CD4-positive, CD25-positive, alpha-beta regulatory T cell (primary cell): Measurements from ENCODE around the gene TBC1D20. TPM values are rescaled to one million over a fixed set of nuclear protein-coding genes. Genes with fewer than 3 reads are reported as not detected.
A peak's percentile ranks its signal among the peaks of the same experiment; 100 is the strongest.
"Not testable (repeated sequence)": the region's sequence is repeated elsewhere in the genome, so short reads cannot be mapped to it uniquely, and the experiment has no call there.

Experiments
- ATAC-seq, 2 donors: fragments of 150-1000 bp; cut with Tn5 transposase; one replicate each; pipeline ENCODE4 v1.10.0; 2021; ENCODE audit warnings: low read depth in 2 of 2, moderate number of reproducible peaks in 2 of 2, moderate library complexity in 1 of 2
- DNase-seq, 3 donors: peaks; one replicate each; pipeline versions ENCODE4 v3.0.0 to v3.0.0-alpha.2; 2012 to 2022; ENCODE audit warnings: mixed read lengths in 1 of 3
- H3K27ac ChIP-seq: one replicate; pipeline ENCODE4 v1.7.0; 2013; ENCODE audit warnings: mild to moderate bottlenecking, low read length; ENCODE audit not compliant: insufficient read depth, poor library complexity, severe bottlenecking
- H3K27me3 ChIP-seq: one replicate; pipeline ENCODE4 v1.7.0; 2013; ENCODE audit warnings: low read length; ENCODE audit not compliant: control insufficient read depth, insufficient read depth
- H3K36me3 ChIP-seq: one replicate; pipeline ENCODE4 v1.7.0; 2013; ENCODE audit warnings: mild to moderate bottlenecking, low read length, moderate library complexity; ENCODE audit not compliant: control insufficient read depth, insufficient read depth
- H3K4me1 ChIP-seq: 2 replicates; pipeline ENCODE4 v1.7.0; 2013; ENCODE audit warnings: mild to moderate bottlenecking, low read length; ENCODE audit not compliant: insufficient read depth, control insufficient read depth, poor library complexity, severe bottlenecking
- H3K4me3 ChIP-seq: one replicate; pipeline ENCODE4 v1.7.0; 2013; ENCODE audit warnings: low read depth, mild to moderate bottlenecking, low read length, moderate library complexity
- H3K9me3 ChIP-seq, 2 experiments: 1 replicate in 1 of 2; 2 replicates in 1 of 2; pipeline ENCODE4 v1.7.0; 2013; ENCODE audit warnings: low read length in 2 of 2, mild to moderate bottlenecking in 1 of 2, moderate library complexity in 1 of 2; ENCODE audit not compliant: control insufficient read depth in 2 of 2
- H3K27ac Mint-ChIP-seq, 3 donors: one replicate each; pipeline ENCODE4 v1.8.0; 2020 to 2022; ENCODE audit warnings: mild to moderate bottlenecking in 3 of 3, mixed read lengths in 3 of 3, moderate library complexity in 2 of 3
- H3K27me3 Mint-ChIP-seq: one replicate; pipeline ENCODE4 v1.8.0; 2022; ENCODE audit warnings: mild to moderate bottlenecking, mixed read lengths
- H3K36me3 Mint-ChIP-seq: one replicate; pipeline ENCODE4 v1.8.0; 2020; ENCODE audit warnings: mixed read lengths
- H3K4me1 Mint-ChIP-seq, 4 donors: one replicate each; pipeline ENCODE4 v1.8.0; 2020 to 2022; ENCODE audit warnings: mixed read lengths in 4 of 4, mild to moderate bottlenecking in 1 of 4
- H3K4me3 Mint-ChIP-seq, 4 donors: one replicate each; pipeline ENCODE4 v1.8.0; 2020 to 2022; ENCODE audit warnings: mild to moderate bottlenecking in 4 of 4, mixed read lengths in 4 of 4, moderate library complexity in 3 of 4
- H3K9me3 Mint-ChIP-seq, 7 donors: one replicate each; pipeline ENCODE4 v1.8.0; 2020 to 2022; ENCODE audit warnings: mixed read lengths in 7 of 7, mild to moderate bottlenecking in 3 of 7, moderate library complexity in 2 of 7
- polyA plus RNA-seq, 4 donors: library from polyadenylated mRNA; unstranded; fragments of 300-500 nt; fragmentation: Illumina TruSeq; gene quantifications; one replicate each; pipeline ENCODE4 v1.2.3, GENCODE V29; 2021
- total RNA-seq: library from RNA; stranded (reverse); gene quantifications from one replicate; pipeline ENCODE4 v1.2.3, GENCODE V29; 2022

The TBC1D20 gene
- total and polyA plus RNA-seq, 5 donors from 2014 or later, result 16.4 to 30.2 (median 18.9) TPM

DNA sequence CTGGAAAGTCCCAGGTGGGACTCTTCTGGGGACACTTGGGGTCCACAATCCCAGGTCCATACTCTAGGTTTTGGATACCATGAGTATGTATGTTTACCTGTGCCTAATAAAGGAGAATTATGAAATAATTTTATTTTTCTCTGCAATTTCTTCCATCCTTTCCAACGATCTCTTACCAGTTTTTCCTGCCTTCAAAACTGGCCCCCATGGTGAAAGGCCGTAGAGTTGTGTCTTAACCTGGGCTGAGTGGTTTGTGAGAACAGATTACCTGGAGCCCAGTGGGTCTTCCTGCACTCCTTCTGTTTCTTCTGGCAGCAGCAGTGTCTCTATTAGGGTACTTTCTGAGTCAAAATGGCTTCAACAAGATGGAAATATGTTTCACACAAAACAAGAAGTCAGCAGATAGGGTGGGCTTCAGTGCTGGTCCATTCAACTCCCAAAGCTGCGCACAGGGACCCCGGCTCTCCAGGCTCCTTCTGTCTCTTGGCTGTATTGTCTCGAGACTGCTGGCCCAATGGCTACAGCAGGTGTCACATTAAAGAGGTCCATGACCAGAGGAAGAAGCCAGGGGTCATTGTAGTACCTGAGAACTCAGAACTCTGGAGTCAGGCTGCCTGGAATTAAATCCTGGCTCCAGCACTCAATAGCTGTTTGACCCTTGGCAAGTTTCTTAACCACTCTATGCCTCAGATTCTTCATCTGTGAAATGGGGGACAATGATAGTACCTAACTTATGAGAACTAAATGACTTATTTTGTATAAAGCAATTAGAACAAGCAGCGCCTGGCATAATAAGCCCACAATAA is 64.7 kb downstream of the TBC1D20 start:
- no peaks in the 10 kb centered on the region for H3K9me3 ChIP-seq
- DNase-seq, result no peak
- no peak for ATAC-seq
- H3K4me3 ChIP-seq, result no peak overlapping the region
- H3K36me3 ChIP-seq, result peaks cover 48% of the 10 kb centered on the region
- Mint-ChIP-seq H3K4me1 (peaks cover 0 to 10% (median 8%) of the 10 kb centered on the region in 4 donors), H3K27ac (no peak overlapping the region), H3K4me3 (no peak overlapping the region), H3K27me3 (no peaks in the 10 kb centered on the region), H3K9me3 (no peaks in the 10 kb centered on the region), H3K36me3 (peaks cover 25% of the 10 kb centered on the region)
- peaks cover 10% of the 10 kb centered on the region for H3K4me1 ChIP-seq
- no peak overlapping the region for H3K27ac ChIP-seq
- H3K27me3 ChIP-seq, result no peaks in the 10 kb centered on the region

DNA sequence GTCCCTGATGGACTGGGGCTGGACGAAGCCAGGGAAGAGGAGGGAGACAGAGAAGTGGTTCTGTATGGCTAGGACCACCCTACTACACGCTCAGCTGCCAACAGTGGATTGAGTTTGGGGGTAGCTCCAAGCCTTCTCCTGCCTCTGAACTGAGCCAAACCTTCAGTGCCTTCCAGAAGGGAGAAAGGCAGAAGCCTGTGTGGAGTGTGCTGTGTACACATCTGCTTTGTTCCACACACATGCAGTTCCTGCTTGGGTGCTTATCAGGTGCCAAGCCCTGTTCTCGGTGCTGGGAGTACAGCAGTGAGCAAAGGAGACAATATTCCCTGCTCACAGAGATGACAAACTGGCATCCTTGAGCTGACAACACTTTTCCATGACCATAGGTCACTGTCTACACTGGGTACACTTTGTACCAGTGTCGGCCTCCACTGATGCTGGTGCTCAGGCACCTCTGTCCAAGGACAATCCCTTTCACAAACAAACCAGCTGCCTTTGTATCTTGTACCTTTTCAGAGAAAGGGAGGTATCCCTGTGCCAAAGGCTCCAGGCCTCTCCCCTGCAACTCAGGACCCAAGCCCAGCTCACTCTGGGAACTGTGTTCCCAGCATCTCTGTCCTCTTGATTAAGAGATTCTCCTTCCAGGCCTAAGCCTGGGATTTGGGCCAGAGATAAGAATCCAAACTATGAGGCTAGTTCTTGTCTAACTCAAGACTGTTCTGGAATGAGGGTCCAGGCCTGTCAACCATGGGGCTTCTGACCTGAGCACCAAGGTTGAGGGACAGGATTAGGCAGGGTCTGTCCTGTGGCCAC is 65.5 kb downstream of the TBC1D20 start:
- DNase-seq, result no peak
- H3K4me3 Mint-ChIP-seq, result no peak overlapping the region
- H3K9me3 Mint-ChIP-seq, result no peaks in the 10 kb centered on the region
- Histone ChIP-seq H3K27me3 (no peaks in the 10 kb centered on the region), H3K4me1 (peaks cover 3% of the 10 kb centered on the region), H3K4me3 (no peak overlapping the region), H3K36me3 (peaks cover 55% of the 10 kb centered on the region), H3K27ac (no peak overlapping the region), H3K9me3 (no peaks in the 10 kb centered on the region)
- peaks cover 28% of the 10 kb centered on the region for H3K36me3 Mint-ChIP-seq
- H3K27me3 Mint-ChIP-seq, result no peaks in the 10 kb centered on the region
- ATAC-seq, result no peak
- peaks cover 0 to 7% (median 3%) of the 10 kb centered on the region in 4 donors for H3K4me1 Mint-ChIP-seq
- no peak overlapping the region for H3K27ac Mint-ChIP-seq

DNA sequence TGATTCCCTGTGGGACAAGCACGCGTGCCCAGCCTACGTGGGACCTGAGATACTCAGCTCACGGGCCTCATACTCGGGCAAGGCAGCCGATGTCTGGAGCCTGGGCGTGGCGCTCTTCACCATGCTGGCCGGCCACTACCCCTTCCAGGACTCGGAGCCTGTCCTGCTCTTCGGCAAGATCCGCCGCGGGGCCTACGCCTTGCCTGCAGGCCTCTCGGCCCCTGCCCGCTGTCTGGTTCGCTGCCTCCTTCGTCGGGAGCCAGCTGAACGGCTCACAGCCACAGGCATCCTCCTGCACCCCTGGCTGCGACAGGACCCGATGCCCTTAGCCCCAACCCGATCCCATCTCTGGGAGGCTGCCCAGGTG is 66.1 kb downstream of the TBC1D20 start:
- no peaks in the 10 kb centered on the region for H3K27me3 Mint-ChIP-seq
- no peaks in the 10 kb centered on the region for H3K9me3 Mint-ChIP-seq
- H3K4me3 Mint-ChIP-seq, result no peak overlapping the region
- H3K27ac ChIP-seq, result no peak overlapping the region
- ATAC-seq (no peak), DNase-seq (no peak)
- H3K4me1 Mint-ChIP-seq, result peaks cover 0 to 5% (median 0%) of the 10 kb centered on the region in 4 donors
- peaks cover 34% of the 10 kb centered on the region for H3K36me3 Mint-ChIP-seq
- no peaks in the 10 kb centered on the region for H3K4me1 ChIP-seq
- no peak overlapping the region for H3K4me3 ChIP-seq
- no peaks in the 10 kb centered on the region for H3K27me3 ChIP-seq
- H3K36me3 ChIP-seq, result peaks cover 59% of the 10 kb centered on the region
- no peak overlapping the region for H3K27ac Mint-ChIP-seq
- H3K9me3 ChIP-seq, result no peaks in the 10 kb centered on the region

DNA sequence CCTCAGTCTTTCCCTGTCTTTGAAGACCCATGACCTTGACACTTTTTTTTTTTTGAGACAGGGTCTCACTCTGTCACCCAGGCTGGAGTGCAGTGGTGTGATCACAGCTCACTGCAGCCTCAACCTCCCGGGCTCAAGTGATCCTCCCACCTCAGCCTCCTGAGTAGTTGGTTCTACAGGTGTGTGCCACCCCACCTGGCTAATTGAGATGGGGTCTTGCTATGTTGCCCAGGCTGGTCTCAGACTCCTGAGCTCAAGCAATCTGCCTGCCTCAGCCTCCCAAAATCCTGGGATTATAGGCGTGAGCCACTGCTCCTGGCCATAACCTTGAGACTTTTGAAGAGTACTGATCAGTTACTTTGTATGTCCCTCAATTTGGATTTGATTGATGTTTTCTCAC is 69.0 kb downstream of the TBC1D20 start:
- H3K36me3 ChIP-seq, result peaks cover 84% of the 10 kb centered on the region
- not testable (repeated sequence) for ATAC-seq, H3K9me3 ChIP-seq, H3K27ac Mint-ChIP-seq, H3K9me3 Mint-ChIP-seq, H3K4me1 ChIP-seq, H3K4me1 Mint-ChIP-seq, DNase-seq, H3K27me3 ChIP-seq, H3K4me3 Mint-ChIP-seq, H3K4me3 ChIP-seq, H3K27me3 Mint-ChIP-seq, H3K27ac ChIP-seq
- peaks cover 45% of the 10 kb centered on the region for H3K36me3 Mint-ChIP-seq

DNA sequence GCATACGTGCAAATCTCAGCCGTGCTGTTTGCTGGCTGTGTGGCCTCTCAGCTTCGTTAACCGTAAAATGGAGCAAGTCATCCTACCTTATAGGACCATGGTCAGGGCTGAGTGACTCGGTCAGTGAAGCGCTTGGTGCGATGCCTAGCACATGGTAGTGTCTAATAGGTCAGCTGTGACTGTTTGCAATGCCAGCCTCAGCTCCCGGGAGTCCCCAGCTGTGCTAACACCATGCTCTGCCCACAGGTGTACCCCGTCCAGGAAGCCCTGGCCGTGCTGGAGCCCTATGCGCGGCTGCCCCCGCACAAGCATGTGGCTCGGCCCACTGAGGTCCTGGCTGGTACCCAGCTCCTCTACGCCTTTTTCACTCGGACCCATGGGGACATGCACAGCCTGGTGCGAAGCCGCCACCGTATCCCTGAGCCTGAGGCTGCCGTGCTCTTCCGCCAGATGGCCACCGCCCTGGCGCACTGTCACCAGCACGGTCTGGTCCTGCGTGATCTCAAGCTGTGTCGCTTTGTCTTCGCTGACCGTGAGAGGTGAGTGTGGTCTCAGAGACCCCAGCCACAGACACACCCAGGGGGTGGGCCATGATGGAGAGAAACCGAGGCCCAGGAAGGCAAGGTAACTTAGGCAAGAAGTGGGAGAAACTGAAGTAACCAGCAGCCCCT is 71.2 kb downstream of the TBC1D20 start:
- DNase-seq, result no peak
- H3K4me3 Mint-ChIP-seq, result no peak overlapping the region
- H3K27ac Mint-ChIP-seq, result no peak overlapping the region
- peaks cover 39% of the 10 kb centered on the region for H3K36me3 Mint-ChIP-seq
- Histone ChIP-seq H3K27ac (no peak overlapping the region), H3K4me1 (no peaks in the 10 kb centered on the region), H3K27me3 (no peaks in the 10 kb centered on the region), H3K9me3 (no peaks in the 10 kb centered on the region), H3K36me3 (peaks cover 73% of the 10 kb centered on the region), H3K4me3 (no peak overlapping the region)
- no peaks in the 10 kb centered on the region for H3K9me3 Mint-ChIP-seq
- H3K4me1 Mint-ChIP-seq, result peaks cover 0 to 2% (median under 1%) of the 10 kb centered on the region in 4 donors
- H3K27me3 Mint-ChIP-seq, result no peaks in the 10 kb centered on the region
- no peak for ATAC-seq

DNA sequence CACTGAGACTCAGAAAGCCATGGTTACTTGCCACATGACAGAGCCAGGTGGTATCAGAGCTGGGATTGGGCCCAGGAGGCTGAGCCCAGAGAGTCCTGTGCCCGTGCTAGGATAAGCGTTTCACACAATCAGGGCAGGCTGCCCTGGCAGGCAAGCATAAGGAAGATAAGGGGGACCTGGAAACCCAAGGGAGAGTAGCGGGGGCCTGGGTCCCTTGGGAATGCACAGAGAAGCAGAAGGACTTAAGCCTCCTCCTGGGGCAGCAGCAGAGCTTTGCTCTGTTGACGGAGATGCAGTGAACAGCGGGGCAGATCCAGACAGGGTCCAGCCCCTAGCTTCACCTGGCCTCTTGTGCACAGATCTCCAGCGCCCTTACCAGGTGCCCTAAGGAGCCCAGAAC is 73.1 kb downstream of the TBC1D20 start:
- H3K4me1 ChIP-seq, result no peaks in the 10 kb centered on the region
- H3K9me3 Mint-ChIP-seq, result no peaks in the 10 kb centered on the region
- ATAC-seq (no peak), DNase-seq (no peak)
- H3K4me3 Mint-ChIP-seq, result no peak overlapping the region
- H3K27ac ChIP-seq, result no peak overlapping the region
- H3K27me3 Mint-ChIP-seq, result no peaks in the 10 kb centered on the region
- H3K36me3 ChIP-seq, result peaks cover 55% of the 10 kb centered on the region
- no peak overlapping the region for H3K27ac Mint-ChIP-seq
- H3K4me3 ChIP-seq, result no peak overlapping the region
- H3K9me3 ChIP-seq, result no peaks in the 10 kb centered on the region
- H3K27me3 ChIP-seq, result no peaks in the 10 kb centered on the region
- peaks cover 4 to 9% (median 4%) of the 10 kb centered on the region in 4 donors for H3K4me1 Mint-ChIP-seq
- H3K36me3 Mint-ChIP-seq, result peaks cover 46% of the 10 kb centered on the region

DNA sequence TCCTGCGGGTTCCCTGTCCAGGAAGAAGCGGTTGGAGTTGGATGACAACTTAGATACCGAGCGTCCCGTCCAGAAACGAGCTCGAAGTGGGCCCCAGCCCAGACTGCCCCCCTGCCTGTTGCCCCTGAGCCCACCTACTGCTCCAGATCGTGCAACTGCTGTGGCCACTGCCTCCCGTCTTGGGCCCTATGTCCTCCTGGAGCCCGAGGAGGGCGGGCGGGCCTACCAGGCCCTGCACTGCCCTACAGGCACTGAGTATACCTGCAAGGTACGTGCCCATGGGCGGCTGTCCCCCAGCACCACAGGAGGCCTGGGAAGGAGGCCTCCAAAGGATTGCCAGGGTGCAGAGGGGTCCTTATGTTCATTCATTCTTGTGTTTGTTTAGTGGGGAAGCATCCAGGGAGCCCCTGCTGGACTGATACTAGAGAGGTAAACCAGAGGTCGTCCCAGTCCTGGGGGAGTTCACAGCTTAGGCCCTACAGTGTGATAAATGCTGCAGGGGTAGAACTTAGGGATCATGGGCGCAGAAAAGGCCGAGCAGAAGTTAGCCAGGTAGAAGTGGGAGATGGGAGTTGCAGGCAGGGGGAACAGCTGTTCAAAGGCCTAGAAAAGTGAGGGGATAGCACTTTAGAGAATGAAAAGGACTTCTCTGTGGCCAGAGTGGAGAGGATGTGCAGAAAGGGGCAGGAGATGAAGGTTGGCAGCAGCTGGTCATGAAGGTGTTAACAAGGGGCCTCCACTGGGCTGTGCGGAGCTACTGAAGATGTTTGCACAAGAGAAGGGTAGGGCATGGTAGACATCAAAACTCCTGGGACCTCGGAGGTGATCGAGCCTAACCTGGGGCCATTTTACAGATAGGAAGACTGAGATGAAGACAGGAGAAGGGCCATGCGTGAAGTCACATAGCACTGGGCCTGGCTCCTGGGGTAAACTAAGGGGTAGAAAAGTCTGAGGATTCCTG is 74.0 kb downstream of the TBC1D20 start:
- H3K36me3 Mint-ChIP-seq, result peaks cover 42% of the 10 kb centered on the region
- DNase-seq, result no peak
- H3K27ac Mint-ChIP-seq, result peak overlapping the region in 1 of 3 donors; percentile 32
- no peaks in the 10 kb centered on the region for H3K9me3 Mint-ChIP-seq
- peaks cover 48% of the 10 kb centered on the region for H3K36me3 ChIP-seq
- H3K4me1 Mint-ChIP-seq, result peaks cover 4 to 18% (median 12%) of the 10 kb centered on the region in 4 donors
- no peaks in the 10 kb centered on the region for H3K9me3 ChIP-seq
- no peaks in the 10 kb centered on the region for H3K4me1 ChIP-seq
- no peaks in the 10 kb centered on the region for H3K27me3 ChIP-seq
- ATAC-seq, result no peak
- no peak overlapping the region for H3K27ac ChIP-seq
- no peak overlapping the region for H3K4me3 ChIP-seq
- no peaks in the 10 kb centered on the region for H3K27me3 Mint-ChIP-seq
- H3K4me3 Mint-ChIP-seq, result peak overlapping the region in 1 of 4 donors; percentile 38
